Colonic mucosa (tissue), 4 donors: ENCODE data around the gene WDFY3. TPM values are rescaled to one million over a fixed set of nuclear protein-coding genes. Genes with fewer than 3 reads are reported as not detected.

ENCODE experiments used
- DNase-seq: peaks from one replicate; pipeline ENCODE4 v3.0.0-alpha.2; 2020
- H3K27ac ChIP-seq: fragments of 200-600 bp; one replicate; pipeline ENCODE4 v1.8.0; 2021
- H3K27me3 ChIP-seq: fragments of 200-600 bp; one replicate; pipeline ENCODE4 v1.8.0; 2021
- H3K36me3 ChIP-seq: fragments of 200-600 bp; one replicate; pipeline ENCODE4 v1.8.0; 2021
- H3K4me1 ChIP-seq: fragments of 200-600 bp; one replicate; pipeline ENCODE4 v1.8.0; 2021; ENCODE audit warnings: mild to moderate bottlenecking
- H3K4me3 ChIP-seq: fragments of 200-600 bp; one replicate; pipeline ENCODE4 v1.8.0; 2021
- H3K9ac ChIP-seq, 2 donors: one replicate each; pipeline ENCODE4 v1.7.0; 2013; ENCODE audit warnings: control low read depth in 2 of 2, low read depth in 2 of 2, low read length in 2 of 2
- H3K9me3 ChIP-seq: fragments of 200-600 bp; one replicate; pipeline ENCODE4 v1.8.0; 2021
- CTCF ChIP-seq: fragments of 200-600 bp; IDR thresholded peaks from one replicate; pipeline ENCODE4 v1.8.0; 2022; ENCODE audit warnings: antibody characterized with exemption, mild to moderate bottlenecking
- intact Hi-C: fragments of 100-400 bp; cut with DNase I; formaldehyde crosslinking; loops from one replicate; pipeline ENCODE4 v1.14.1; 2022
- total RNA-seq, 2 donors: library from RNA; stranded (reverse); fragmentation: NEBNext Ultra II Directional in 1 of 2; extraction: Animal tissue kit (Norgen Biotek cat#: 25700) in 1 of 2; gene quantifications; one replicate each; pipeline ENCODE4 v1.2.1, GENCODE V29; 2021
- donor health status: healthy.
- donor health status: DM: no; HTN: no; CAD: no.
- donor health status: DM: no; HTN: no; CAD: no.

Gene WDFY3
- total RNA-seq, 2 donors from 2014 or later, result 46.3 to 50.8 TPM

- Histone ChIP-seq H3K9ac (no peak overlapping the region), H3K27ac (no peak overlapping the region), H3K36me3 (no peaks in the 10 kb centered on the region), H3K4me3 (no peak overlapping the region), H3K9me3 (no peaks in the 10 kb centered on the region), H3K27me3 (no peaks in the 10 kb centered on the region), H3K4me1 (no peaks in the 10 kb centered on the region)
- intact Hi-C loops, result no loop called here
- DNase-seq, result no peak
- no peak for TF ChIP-seq CTCF
Measured at GRCh38 chr4:84855774-84856173, 110.7 kb downstream of the WDFY3 start.

GRCh38 chr4:84852081-84852480, 114.4 kb downstream of the WDFY3 start:
- no peak for TF ChIP-seq CTCF
- Histone ChIP-seq H3K27ac (no peak overlapping the region), H3K9me3 (no peaks in the 10 kb centered on the region), H3K4me3 (no peak overlapping the region), H3K4me1 (no peaks in the 10 kb centered on the region), H3K9ac (no peak overlapping the region), H3K27me3 (no peaks in the 10 kb centered on the region), H3K36me3 (no peaks in the 10 kb centered on the region)
- no peak for DNase-seq
- intact Hi-C loops, result no loop called here

- Histone ChIP-seq H3K9ac (no peak overlapping the region), H3K36me3 (no peaks in the 10 kb centered on the region), H3K4me3 (no peak overlapping the region), H3K4me1 (no peaks in the 10 kb centered on the region), H3K27me3 (no peaks in the 10 kb centered on the region), H3K27ac (no peak overlapping the region), H3K9me3 (no peaks in the 10 kb centered on the region)
- intact Hi-C loops, result no loop called here
- TF ChIP-seq CTCF, result no peak
- DNase-seq, result no peak
Measured at GRCh38 chr4:84849051-84849640, 117.3 kb downstream of the WDFY3 start.

- no peaks in the 10 kb centered on the region for H3K9me3 ChIP-seq
- TF ChIP-seq CTCF, result no peak
- DNase-seq, result no peak
Measured at GRCh38 chr4:84848432-84848831, 118.1 kb downstream of the WDFY3 start.

GRCh38 chr4:84847978-84848377, 118.5 kb downstream of the WDFY3 start:
- DNase-seq, result no peak
- Histone ChIP-seq H3K9ac (no peak overlapping the region), H3K27me3 (no peaks in the 10 kb centered on the region), H3K36me3 (no peaks in the 10 kb centered on the region), H3K4me1 (no peaks in the 10 kb centered on the region), H3K9me3 (no peaks in the 10 kb centered on the region), H3K4me3 (no peak overlapping the region), H3K27ac (no peak overlapping the region)
- TF ChIP-seq CTCF, result no peak
- intact Hi-C loops, result no loop called here

More at GRCh38 chr4:84848432-84848831, 118.1 kb downstream of the WDFY3 start:
- Histone ChIP-seq H3K4me1 (no peaks in the 10 kb centered on the region), H3K27ac (no peak overlapping the region), H3K4me3 (no peak overlapping the region), H3K36me3 (no peaks in the 10 kb centered on the region), H3K27me3 (no peaks in the 10 kb centered on the region), H3K9ac (no peak overlapping the region)
- intact Hi-C loops, result no loop called here
